Common myeloid progenitor, CD34-positive (primary cell): ENCODE data around the gene COL2A1.

Experiments
- CTCF ChIA-PET: fragments of 350-600 bp; sonication (Branson Sonifier 250); formaldehyde crosslinking; loops from one replicate; lab custom pipeline; 2021; ENCODE audit warnings: antibody characterized with exemption; lab: Charles Lee
- POLR2A ChIA-PET: fragments of 350-600 bp; sonication (Branson Sonifier 250); formaldehyde crosslinking; loops from one replicate; lab custom pipeline; 2021; ENCODE audit warnings: antibody characterized with exemption; lab: Charles Lee
- DNase-seq, 3 donors: peaks; one replicate each; pipeline versions ENCODE4 v3.0.0 to v3.0.0-alpha.2; 2013
- H3K27ac ChIP-seq, 2 experiments: 1 replicate in 1 of 2; 2 replicates in 1 of 2; pipeline ENCODE4 v1.7.0; 2013; ENCODE audit warnings: inconsistent platforms in 2 of 2, low read length in 2 of 2, mild to moderate bottlenecking in 2 of 2, low read depth in 1 of 2, moderate library complexity in 1 of 2; ENCODE audit not compliant: severe bottlenecking in 2 of 2, insufficient read depth in 1 of 2, poor library complexity in 1 of 2
- H3K27me3 ChIP-seq, 5 experiments: replicated peaks in 2 of 5; 1 replicate in 3 of 5; 2 replicates in 2 of 5; pipeline versions ENCODE4 v1.6.1 to v1.7.0; 2013; ENCODE audit warnings: low read length in 4 of 5, mild to moderate bottlenecking in 2 of 5, moderate library complexity in 2 of 5, inconsistent platforms in 1 of 5; ENCODE audit not compliant: insufficient read depth in 5 of 5, control insufficient read depth in 4 of 5
- H3K36me3 ChIP-seq, 4 experiments: 1 replicate in 2 of 4; 2 replicates in 2 of 4; pipeline versions ENCODE4 v1.6.1 to v1.7.0; 2013; ENCODE audit warnings: low read length in 3 of 4, control low read depth in 1 of 4, mild to moderate bottlenecking in 1 of 4; ENCODE audit not compliant: control insufficient read depth in 4 of 4, insufficient read depth in 4 of 4
- H3K4me1 ChIP-seq, 4 experiments: 1 replicate in 3 of 4; 2 replicates in 1 of 4; pipeline versions ENCODE4 v1.6.1 to v1.7.1; 2013; ENCODE audit warnings: low read length in 3 of 4, mild to moderate bottlenecking in 3 of 4, control low read depth in 1 of 4, inconsistent platforms in 1 of 4, moderate library complexity in 1 of 4; ENCODE audit not compliant: control insufficient read depth in 4 of 4, insufficient read depth in 4 of 4; ENCODE audit errors: control extremely low read depth in 1 of 4
- H3K4me3 ChIP-seq, 7 experiments: 1 replicate in 4 of 7; 2 replicates in 3 of 7; pipeline versions ENCODE4 v1.5.1 to v1.7.0; 2013; ENCODE audit warnings: mild to moderate bottlenecking in 7 of 7, low read length in 6 of 7, moderate library complexity in 6 of 7, inconsistent platforms in 2 of 7, low read depth in 2 of 7, control low read depth in 1 of 7; ENCODE audit not compliant: insufficient read depth in 4 of 7, control insufficient read depth in 1 of 7; ENCODE audit errors: extremely low read depth in 1 of 7
- H3K9me3 ChIP-seq, 5 experiments: 1 replicate in 4 of 5; 2 replicates in 1 of 5; pipeline versions ENCODE4 v1.6.1 to v1.7.1; 2013; ENCODE audit warnings: low read length in 4 of 5, mild to moderate bottlenecking in 2 of 5, inconsistent platforms in 1 of 5, low read depth in 1 of 5, moderate library complexity in 1 of 5; ENCODE audit not compliant: control insufficient read depth in 4 of 5, insufficient read depth in 2 of 5; ENCODE audit errors: control extremely low read depth in 1 of 5
- WGBS: methylation state at CpG from one replicate; pipeline ENCODE4 v1.1.5; 2013; ENCODE audit not compliant: insufficient coverage; 5-methylcytosine and 5-hydroxymethylcytosine counted together

COL2A1 gene

DNA sequence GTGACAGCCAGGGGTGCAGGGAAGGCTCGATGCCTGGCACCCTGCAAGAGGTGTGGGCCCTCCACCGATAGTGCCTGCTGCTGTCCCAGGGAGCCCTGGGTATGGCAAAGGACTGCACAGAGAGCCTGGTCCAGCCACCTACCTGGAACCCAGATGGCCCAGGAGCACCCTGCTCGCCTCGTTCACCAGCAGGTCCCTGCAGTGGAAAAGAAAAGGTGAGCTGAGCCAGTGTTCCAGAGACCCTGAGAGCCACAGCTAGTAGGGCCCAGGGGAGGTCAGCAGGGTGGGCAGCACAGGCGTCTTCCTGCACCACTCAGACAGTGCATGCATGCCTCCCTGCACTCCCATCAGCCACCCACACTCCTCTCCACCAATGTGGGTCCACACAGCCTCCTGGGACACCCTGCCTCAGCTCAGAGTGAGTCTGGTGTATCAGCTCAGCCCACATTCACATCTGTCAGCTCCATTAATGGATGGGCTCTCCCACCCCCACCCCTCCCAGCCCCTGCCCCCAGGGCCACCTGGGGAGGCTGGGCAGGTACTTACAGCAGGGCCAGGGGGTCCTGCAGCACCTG lies 20.6 kb downstream of the COL2A1 start:
- ChIA-PET POLR2A (no interaction called here), CTCF (no interaction called here)

GRCh38 chr12:47982770-47983169 lies 21.5 kb downstream of the COL2A1 start:
- no peak for DNase-seq
- CTCF ChIA-PET, result interaction anchor here (1.0 kb wide), 1 partner anchor 19 kb away, joined by 3 read pairs; the partner anchor contains the start of gene TMEM106C
- over 99% methylated on average over 10 of the region's 11 CpGs for WGBS
- no peaks in the 10 kb centered on the region for H3K4me1 ChIP-seq
- H3K36me3 ChIP-seq, result no peaks in the 10 kb centered on the region
- no peak overlapping the region for H3K4me3 ChIP-seq
- H3K27ac ChIP-seq, result no peak overlapping the region
- POLR2A ChIA-PET, result no interaction called here
- H3K9me3 ChIP-seq, result no peaks in the 10 kb centered on the region
- no peaks in the 10 kb centered on the region for H3K27me3 ChIP-seq

More for the DNA sequence above, 20.6 kb downstream of the COL2A1 start:
- Histone ChIP-seq H3K36me3 (no peaks in the 10 kb centered on the region), H3K4me1 (no peaks in the 10 kb centered on the region), H3K4me3 (no peak overlapping the region), H3K27ac (no peak overlapping the region), H3K27me3 (no peaks in the 10 kb centered on the region), H3K9me3 (no peaks in the 10 kb centered on the region)
- WGBS, result 86% methylated on average over 5 of the region's 5 CpGs
- DNase-seq, result no peak

GRCh38 chr12:47982311-47982710 lies 22.0 kb downstream of the COL2A1 start:
- H3K36me3 ChIP-seq, result no peaks in the 10 kb centered on the region
- H3K9me3 ChIP-seq, result no peaks in the 10 kb centered on the region
- H3K4me3 ChIP-seq, result no peak overlapping the region
- H3K27ac ChIP-seq, result no peak overlapping the region
- ChIA-PET POLR2A (no interaction called here), CTCF (interaction anchor here (1.0 kb wide), 1 partner anchor 19 kb away, joined by 3 read pairs; the partner anchor contains the start of gene TMEM106C)
- H3K27me3 ChIP-seq, result no peaks in the 10 kb centered on the region
- WGBS, result 96% methylated on average over 5 of the region's 5 CpGs
- no peaks in the 10 kb centered on the region for H3K4me1 ChIP-seq
- no peak for DNase-seq

- ChIA-PET CTCF (interaction anchor here (1.0 kb wide), 1 partner anchor 18 kb away, joined by 3 read pairs; the partner anchor contains the start of gene TMEM106C), POLR2A (interaction anchor here (1.1 kb wide), 1 partner anchor 76 kb away, joined by 6 read pairs; no protein-coding TSS in a partner anchor)
- no peak for DNase-seq
- WGBS, result 96% methylated on average over 15 of the region's 20 CpGs
- Histone ChIP-seq H3K4me3 (no peak overlapping the region), H3K27ac (no peak overlapping the region), H3K4me1 (no peaks in the 10 kb centered on the region), H3K36me3 (no peaks in the 10 kb centered on the region), H3K9me3 (no peaks in the 10 kb centered on the region), H3K27me3 (no peaks in the 10 kb centered on the region)
These were observed 22.6 kb downstream of the COL2A1 start for GRCh38 chr12:47981496-47982260.

GRCh38 chr12:47980779-47981495 lies 23.3 kb downstream of the COL2A1 start:
- Histone ChIP-seq H3K4me3 (no peak overlapping the region), H3K4me1 (no peaks in the 10 kb centered on the region), H3K27me3 (no peaks in the 10 kb centered on the region), H3K27ac (no peak overlapping the region), H3K9me3 (no peaks in the 10 kb centered on the region), H3K36me3 (no peaks in the 10 kb centered on the region)
- no peak for DNase-seq
- ChIA-PET POLR2A (interaction anchor here (1.1 kb wide), 1 partner anchor 77 kb away, joined by 6 read pairs; no protein-coding TSS in a partner anchor), CTCF (no interaction called here)
- WGBS, result 95% methylated on average over 12 of the region's 17 CpGs

- Histone ChIP-seq H3K4me1 (no peaks in the 10 kb centered on the region), H3K9me3 (no peaks in the 10 kb centered on the region), H3K4me3 (no peak overlapping the region), H3K36me3 (no peaks in the 10 kb centered on the region), H3K27me3 (no peaks in the 10 kb centered on the region), H3K27ac (no peak overlapping the region)
- POLR2A ChIA-PET, result no interaction called here
- DNase-seq, result no peak
- CTCF ChIA-PET, result no interaction called here
- WGBS, result 100% methylated on average over 7 of the region's 7 CpGs
These were observed 24.1 kb downstream of the COL2A1 start for GRCh38 chr12:47980197-47980596.
